NB4 (cell line): ENCODE data around the gene PFDN1.

Experiments
- DNase-seq: peaks from one replicate; pipeline ENCODE4 v3.0.0; 2010; ENCODE audit warnings: low read depth
- H3K4me3 ChIP-seq: one replicate; pipeline ENCODE4 v1.5.1; 2011; ENCODE audit warnings: mild to moderate bottlenecking, low read depth, low read length, moderate library complexity
- CTCF ChIP-seq: IDR thresholded peaks from one replicate; pipeline ENCODE4 v1.5.1; 2012; ENCODE audit warnings: low read depth, low read length
- MAX ChIP-seq: IDR thresholded peaks from 2 replicates; pipeline ENCODE4 v1.6.1; 2011; ENCODE audit warnings: low read depth, low read length
- MYC ChIP-seq: IDR thresholded peaks from 2 replicates; pipeline ENCODE4 v1.6.1; 2011; ENCODE audit warnings: low read depth, low read length
- POLR2A ChIP-seq: IDR thresholded peaks from 2 replicates; pipeline ENCODE4 v1.6.1; 2011; ENCODE audit warnings: mild to moderate bottlenecking; ENCODE audit not compliant: insufficient read length; ENCODE audit errors: extremely low read depth

PFDN1 gene

GRCh38 chr5:140305471-140305870 is 2.6 kb upstream of the PFDN1 start:
- TF ChIP-seq POLR2A (no peak), MYC (no peak), CTCF (no peak), MAX (no peak)
- no peak overlapping the region for H3K4me3 ChIP-seq
- no peak for DNase-seq

- peak overlapping the region; percentile 99 for H3K4me3 ChIP-seq
- TF ChIP-seq POLR2A (no peak), MYC (no peak), CTCF (no peak), MAX (no peak)
- peak; percentile 61 for DNase-seq
Observed at GRCh38 chr5:140303966-140304365, 1.1 kb upstream of the PFDN1 start.

GRCh38 chr5:140301136-140301535 is 1.8 kb downstream of the PFDN1 start:
- H3K4me3 ChIP-seq, result peak overlapping the region; percentile 99
- no peak for DNase-seq

GRCh38 chr5:140299056-140299455 is 3.8 kb downstream of the PFDN1 start:
- H3K4me3 ChIP-seq, result no peak overlapping the region
- no peak for DNase-seq
- no peak for TF ChIP-seq CTCF
- TF ChIP-seq MAX, result no peak
- TF ChIP-seq POLR2A, result no peak
- no peak for TF ChIP-seq MYC

More at GRCh38 chr5:140301136-140301535, 1.8 kb downstream of the PFDN1 start:
- TF ChIP-seq CTCF (no peak), MYC (no peak), MAX (no peak), POLR2A (no peak)

- no peak for DNase-seq
- no peak overlapping the region for H3K4me3 ChIP-seq
- TF ChIP-seq MYC (no peak), POLR2A (no peak), MAX (no peak), CTCF (no peak)
Observed at GRCh38 chr5:140298183-140298601, 4.7 kb downstream of the PFDN1 start.

- no peak overlapping the region for H3K4me3 ChIP-seq
- TF ChIP-seq CTCF, result no peak
- TF ChIP-seq POLR2A, result no peak
- no peak for TF ChIP-seq MYC
- TF ChIP-seq MAX, result no peak
- no peak for DNase-seq
Observed at GRCh38 chr5:140297283-140297682, 5.6 kb downstream of the PFDN1 start.
